Fibroblast of villous mesenchyme (primary cell): ENCODE data around the gene TBX5. TPM values are rescaled to one million over a fixed set of nuclear protein-coding genes. Genes with fewer than 3 reads are reported as not detected.

ENCODE experiments used
- DNase-seq: peaks from one replicate; pipeline ENCODE4 v3.0.0-alpha.2; 2010; ENCODE audit warnings: low read depth
- H3K4me3 ChIP-seq: 2 replicates; pipeline ENCODE4 v1.5.1; 2011; ENCODE audit warnings: low read depth, mild to moderate bottlenecking, low read length
- CTCF ChIP-seq: IDR thresholded peaks from 2 replicates; pipeline ENCODE4 v1.5.1; 2012; ENCODE audit warnings: low read depth, mild to moderate bottlenecking, low read length; ENCODE audit not compliant: insufficient read depth
- total RNA-seq: library from RNA; depleted of rRNA; stranded (reverse); fragments of >200 nt; gene quantifications from 2 replicates; pipeline ENCODE4 v1.2.3, GENCODE V29; 2012

The TBX5 gene
- total RNA-seq, 1 donor = 0.43 TPM

- no peak for TF ChIP-seq CTCF
- no peak for DNase-seq
- H3K4me3 ChIP-seq = no peak overlapping the region
Measured at GRCh38 chr12:114447274-114447716, 41.4 kb upstream of the TBX5 start.

DNA sequence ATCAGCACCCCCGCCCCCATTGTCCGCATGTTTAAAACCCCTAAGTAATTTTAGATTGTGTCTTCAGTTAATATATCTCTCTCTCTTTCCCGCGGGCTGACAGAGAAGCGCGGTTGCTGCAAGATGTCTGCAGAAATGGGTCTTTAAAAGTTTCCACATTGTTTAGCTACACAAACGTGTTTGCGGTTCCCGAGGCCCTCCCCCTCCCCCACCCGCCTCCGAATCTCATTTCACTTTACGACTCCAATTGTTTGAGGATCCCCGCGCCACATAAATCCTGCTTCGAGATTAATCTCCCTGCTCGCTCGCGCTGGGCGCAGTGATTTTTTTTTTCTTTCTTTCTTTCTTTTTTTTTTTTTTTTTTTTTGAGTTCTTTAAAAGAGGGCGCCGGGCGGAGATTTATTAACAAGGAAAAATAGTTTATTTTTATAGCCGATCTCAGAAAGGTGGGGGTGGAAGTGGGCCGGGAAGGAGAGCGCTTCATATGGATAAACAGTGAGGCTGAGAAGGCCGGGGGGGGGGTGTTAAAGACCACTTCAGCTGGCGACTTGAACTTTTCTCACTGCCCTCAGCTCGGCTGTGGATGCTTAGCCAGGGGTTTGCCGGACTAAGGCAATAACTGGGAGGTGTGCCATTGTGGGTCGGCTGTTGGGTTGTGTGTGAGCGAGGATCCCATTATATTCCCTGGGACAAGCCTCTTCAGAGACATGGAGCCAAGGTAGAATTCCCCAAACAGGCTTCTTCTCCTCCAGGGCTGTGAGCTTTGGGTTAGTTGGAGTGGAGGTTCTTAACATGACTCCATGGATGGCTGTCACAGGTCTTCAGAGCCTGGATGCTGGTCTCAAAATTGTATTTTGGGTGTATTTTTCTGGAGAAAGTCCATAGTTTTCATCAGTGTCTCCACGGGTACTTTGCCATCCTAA is 39.7 kb upstream of the TBX5 start:
- no peak overlapping the region for H3K4me3 ChIP-seq
- no peak for TF ChIP-seq CTCF
- DNase-seq = no peak

- no peak overlapping the region for H3K4me3 ChIP-seq
- TF ChIP-seq CTCF = no peak
- DNase-seq = no peak
Measured at GRCh38 chr12:114444422-114445279, 38.7 kb upstream of the TBX5 start.

DNA sequence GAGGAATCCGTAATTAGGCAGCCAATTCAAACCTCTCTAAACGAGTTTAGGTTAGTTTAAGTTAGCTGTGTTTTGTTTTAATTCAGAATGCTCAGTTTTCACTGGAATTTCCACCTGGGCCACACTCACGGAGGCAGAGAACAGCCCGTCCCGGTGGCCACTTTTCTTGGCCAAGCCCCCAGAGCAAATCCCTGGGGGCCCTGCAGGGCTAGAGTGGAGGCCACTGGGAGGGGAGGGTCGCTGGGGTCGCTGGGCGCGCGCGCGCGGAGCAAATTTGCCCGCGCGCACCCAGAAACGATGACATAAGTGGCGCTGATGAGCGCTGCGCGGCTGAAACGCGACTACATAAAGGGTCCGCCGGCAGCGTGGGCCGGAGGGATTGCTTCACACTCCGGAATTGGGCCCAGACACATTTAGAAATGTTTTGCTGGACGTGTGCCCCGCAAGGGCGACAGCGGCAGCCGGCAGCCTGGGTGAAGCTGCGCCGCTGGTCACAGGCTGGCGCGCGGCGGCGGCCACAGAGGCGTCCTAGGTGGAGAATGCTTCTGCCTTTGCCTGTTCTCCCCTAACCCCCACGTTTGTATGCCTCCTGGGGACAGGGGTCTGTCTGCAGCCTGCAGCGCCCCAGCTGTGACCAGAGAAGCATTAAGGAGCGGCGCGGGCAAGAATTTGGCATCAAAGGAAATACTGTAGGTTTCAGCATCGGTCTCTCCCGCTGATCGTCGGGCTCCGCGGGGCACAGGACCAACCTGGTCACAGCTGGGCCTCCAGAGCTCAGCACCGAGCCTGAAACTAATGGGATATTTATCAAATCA is 37.9 kb upstream of the TBX5 start:
- no peak overlapping the region for H3K4me3 ChIP-seq
- TF ChIP-seq CTCF = no peak
- DNase-seq = no peak

DNA sequence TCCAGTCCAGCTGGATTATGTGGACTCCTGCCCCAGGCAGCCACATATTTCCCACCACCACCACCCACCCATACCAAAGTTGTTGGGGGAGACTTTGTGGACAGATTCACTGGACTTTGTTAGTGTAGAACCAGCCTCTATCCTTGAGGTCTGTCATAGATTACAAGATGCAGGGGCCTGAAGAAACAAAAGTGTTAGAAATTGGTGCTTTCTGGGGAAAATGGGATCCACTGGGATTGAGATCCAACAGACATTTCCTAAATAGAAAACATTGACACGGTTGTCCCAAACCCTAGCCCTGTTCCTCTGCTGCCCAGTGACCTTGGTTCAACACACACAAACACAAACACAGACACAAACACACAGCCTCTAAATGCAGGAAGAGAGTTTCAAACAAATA is 36.6 kb upstream of the TBX5 start:
- TF ChIP-seq CTCF = no peak
- H3K4me3 ChIP-seq = no peak overlapping the region
- no peak for DNase-seq

DNA sequence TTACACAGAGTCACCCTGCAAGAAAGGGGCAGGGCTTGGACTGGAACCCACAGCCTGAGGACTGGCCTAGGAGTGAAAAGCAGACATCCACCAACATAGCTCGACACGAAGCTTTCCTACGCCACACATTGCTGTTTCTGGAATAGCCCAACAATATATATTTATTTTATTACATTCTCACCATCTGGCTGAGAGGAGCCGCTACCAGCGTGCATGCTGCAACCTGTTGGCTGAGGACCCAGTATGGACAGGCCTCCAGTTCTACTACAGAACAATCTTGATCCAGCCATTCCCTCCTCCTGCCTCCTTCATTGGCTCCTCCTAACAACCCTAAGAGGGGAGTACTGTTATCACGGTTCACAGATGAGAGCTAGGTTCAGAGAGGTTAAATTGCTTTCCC is 35.6 kb upstream of the TBX5 start:
- DNase-seq = no peak
- H3K4me3 ChIP-seq = no peak overlapping the region
- no peak for TF ChIP-seq CTCF
